22Rv1 (cell line): ENCODE results near the gene SH3D19.
"Not testable (repeated sequence)": the region's sequence is repeated elsewhere in the genome, so short reads cannot be mapped to it uniquely, and the experiment has no call there.

ENCODE experiments used
- H3K27ac ChIP-seq: fragments of 450-650 bp; 2 replicates; pipeline ENCODE4 v1.5.1; 2017
- CTCF ChIP-seq: fragments of 450-650 bp; IDR thresholded peaks from 2 replicates; pipeline ENCODE4 v1.5.1; 2017; ENCODE audit warnings: mild to moderate bottlenecking
- ZFX ChIP-seq: fragments of 450-650 bp; IDR thresholded peaks from 2 replicates; pipeline ENCODE4 v1.6.1; 2017; ENCODE audit warnings: antibody characterized with exemption, borderline replicate concordance

The SH3D19 gene

DNA sequence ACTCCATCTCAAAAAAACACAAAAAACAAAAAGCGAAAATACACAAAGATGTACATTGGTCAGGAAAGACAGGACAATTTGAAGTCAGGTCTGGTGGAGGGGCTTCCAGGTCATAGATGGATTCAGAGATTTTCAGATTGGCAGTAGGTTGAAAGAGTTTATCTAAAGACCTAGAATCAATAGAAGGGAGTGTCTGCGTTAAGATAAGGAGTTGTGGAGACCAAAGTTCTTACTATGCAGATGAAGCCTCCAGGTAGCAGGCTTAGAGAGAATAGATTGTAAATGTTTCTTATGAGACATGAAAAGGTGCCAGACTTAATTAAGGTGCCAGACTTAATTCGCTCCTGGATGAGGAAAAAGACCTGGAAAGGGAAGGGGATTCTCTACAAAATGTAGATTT is 232.9 kb downstream of the SH3D19 start:
- TF ChIP-seq ZFX (no peak), CTCF (no peak)
- no peak overlapping the region for H3K27ac ChIP-seq

- TF ChIP-seq CTCF (no peak), ZFX (no peak)
- H3K27ac ChIP-seq = no peak overlapping the region
Observed at GRCh38 chr4:151091047-151091446, 234.4 kb downstream of the SH3D19 start.

DNA sequence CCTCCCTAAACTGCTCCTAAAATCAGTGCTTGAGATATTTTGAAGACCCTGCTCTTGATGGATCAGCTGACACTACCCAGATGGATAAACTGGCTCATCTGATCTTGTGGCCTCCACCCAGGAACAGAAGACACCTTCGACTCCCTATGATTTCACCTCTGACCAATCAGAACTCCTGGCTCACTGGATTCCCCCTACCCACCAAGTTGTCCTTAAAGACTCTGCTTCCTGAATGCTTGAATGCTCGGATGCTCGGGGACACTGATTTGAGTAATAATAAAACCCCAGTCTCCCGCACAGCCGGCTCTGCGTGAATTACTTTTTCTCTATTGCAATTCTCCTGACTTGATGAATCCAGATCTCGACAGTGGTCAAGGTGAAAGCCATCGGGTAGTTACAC is 237.9 kb downstream of the SH3D19 start:
- H3K27ac ChIP-seq = no peak overlapping the region

GRCh38 chr4:151077978-151078377 is 247.4 kb downstream of the SH3D19 start:
- H3K27ac ChIP-seq = not testable (repeated sequence)

More for the DNA sequence above, 237.9 kb downstream of the SH3D19 start:
- TF ChIP-seq ZFX (no peak), CTCF (no peak)

- TF ChIP-seq ZFX = no peak
- TF ChIP-seq CTCF = no peak
Observed at GRCh38 chr4:151074416-151074916, 250.9 kb downstream of the SH3D19 start.

More at GRCh38 chr4:151074416-151074916, 250.9 kb downstream of the SH3D19 start:
- H3K27ac ChIP-seq = no peak overlapping the region
